SK-N-SH (cell line): ENCODE measurements around the gene RPL15.

Experiments used
- CHD2 ChIP-seq: fragments of 150-350 bp; IDR thresholded peaks from 2 replicates; pipeline ENCODE4 v1.6.1; 2018; ENCODE audit warnings: low read length; ENCODE audit not compliant: partially characterized antibody
- CTCF ChIP-seq: fragments of 200-600 bp; sonication (generic); IDR thresholded peaks from 2 replicates; pipeline ENCODE4 v1.6.1; 2017; ENCODE audit warnings: antibody characterized with exemption, mild to moderate bottlenecking, moderate library complexity
- FOXM1 ChIP-seq: IDR thresholded peaks from 2 replicates; pipeline ENCODE4 v1.4.0; 2012; ENCODE audit warnings: low read depth, mild to moderate bottlenecking
- GABPA ChIP-seq: IDR thresholded peaks from 2 replicates; pipeline ENCODE4 v1.4.0; 2012; ENCODE audit warnings: low read depth, mild to moderate bottlenecking
- GATA2 ChIP-seq: sonication (generic); formaldehyde crosslinking; IDR thresholded peaks from 2 replicates; pipeline ENCODE4 v1.5.0; 2020; ENCODE audit warnings: mild to moderate bottlenecking, missing genetic modification reagents
- MXI1 ChIP-seq: IDR thresholded peaks from 2 replicates; pipeline ENCODE4 v1.6.1; 2012; ENCODE audit warnings: mild to moderate bottlenecking, low read depth, low read length, improper control_type of control experiment
- NFIC ChIP-seq: IDR thresholded peaks from 2 replicates; pipeline ENCODE4 v1.4.0; 2012; ENCODE audit warnings: borderline replicate concordance
- PBX3 ChIP-seq: IDR thresholded peaks from 2 replicates; pipeline ENCODE4; 2012
- TEAD4 ChIP-seq: IDR thresholded peaks from 2 replicates; pipeline ENCODE4 v1.4.0; 2012; ENCODE audit warnings: mild to moderate bottlenecking, borderline replicate concordance; ENCODE audit not compliant: insufficient read depth
- TF ChIP-seq, protein P1 (sequence below): fragments of 150-350 bp; IDR thresholded peaks from 2 replicates; pipeline ENCODE4 v1.6.1; 2017; ENCODE audit warnings: antibody characterized with exemption, low read length, low read depth, borderline replicate concordance
- TF ChIP-seq, protein P2 (sequence below): IDR thresholded peaks from 2 replicates; pipeline ENCODE4 v1.6.1; 2012; ENCODE audit warnings: mild to moderate bottlenecking, low read depth, low read length, moderate library complexity
- TF ChIP-seq, protein P3 (sequence below): IDR thresholded peaks from 2 replicates; pipeline ENCODE4 v1.4.0; 2012; ENCODE audit warnings: low read depth, borderline replicate concordance

DNA sequence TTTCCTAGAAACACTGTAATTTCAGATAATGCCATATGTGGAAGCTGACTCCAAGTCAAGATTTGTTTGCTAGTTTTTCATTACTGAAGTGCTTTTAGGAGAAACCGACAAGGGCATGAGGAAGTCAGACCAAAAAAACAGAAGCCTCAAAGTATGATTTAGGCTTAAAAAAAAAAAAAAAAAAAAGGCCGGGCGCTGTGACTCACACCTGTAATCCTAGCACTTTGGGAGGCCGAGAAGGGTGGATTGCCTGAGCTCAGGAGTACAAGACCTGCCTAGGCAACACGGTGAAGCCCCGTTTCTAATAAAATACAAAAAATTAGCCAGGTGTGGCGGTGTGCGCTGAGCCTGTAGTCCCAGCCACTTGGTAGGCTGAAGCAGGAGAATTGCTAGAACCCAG is 11.6 kb downstream of the RPL15 start:
- no peak for TF ChIP-seq GATA2 (CRISPR knock-in tag)
- no peak for TF ChIP-seq PBX3
- TF ChIP-seq CTCF: no peak
- no peak for TF ChIP-seq NFIC
- TF ChIP-seq GABPA: no peak
- no peak for TF ChIP-seq TEAD4
- TF ChIP-seq, protein P1, sequence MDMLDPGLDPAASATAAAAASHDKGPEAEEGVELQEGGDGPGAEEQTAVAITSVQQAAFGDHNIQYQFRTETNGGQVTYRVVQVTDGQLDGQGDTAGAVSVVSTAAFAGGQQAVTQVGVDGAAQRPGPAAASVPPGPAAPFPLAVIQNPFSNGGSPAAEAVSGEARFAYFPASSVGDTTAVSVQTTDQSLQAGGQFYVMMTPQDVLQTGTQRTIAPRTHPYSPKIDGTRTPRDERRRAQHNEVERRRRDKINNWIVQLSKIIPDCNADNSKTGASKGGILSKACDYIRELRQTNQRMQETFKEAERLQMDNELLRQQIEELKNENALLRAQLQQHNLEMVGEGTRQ: no peak
- TF ChIP-seq, protein P2, sequence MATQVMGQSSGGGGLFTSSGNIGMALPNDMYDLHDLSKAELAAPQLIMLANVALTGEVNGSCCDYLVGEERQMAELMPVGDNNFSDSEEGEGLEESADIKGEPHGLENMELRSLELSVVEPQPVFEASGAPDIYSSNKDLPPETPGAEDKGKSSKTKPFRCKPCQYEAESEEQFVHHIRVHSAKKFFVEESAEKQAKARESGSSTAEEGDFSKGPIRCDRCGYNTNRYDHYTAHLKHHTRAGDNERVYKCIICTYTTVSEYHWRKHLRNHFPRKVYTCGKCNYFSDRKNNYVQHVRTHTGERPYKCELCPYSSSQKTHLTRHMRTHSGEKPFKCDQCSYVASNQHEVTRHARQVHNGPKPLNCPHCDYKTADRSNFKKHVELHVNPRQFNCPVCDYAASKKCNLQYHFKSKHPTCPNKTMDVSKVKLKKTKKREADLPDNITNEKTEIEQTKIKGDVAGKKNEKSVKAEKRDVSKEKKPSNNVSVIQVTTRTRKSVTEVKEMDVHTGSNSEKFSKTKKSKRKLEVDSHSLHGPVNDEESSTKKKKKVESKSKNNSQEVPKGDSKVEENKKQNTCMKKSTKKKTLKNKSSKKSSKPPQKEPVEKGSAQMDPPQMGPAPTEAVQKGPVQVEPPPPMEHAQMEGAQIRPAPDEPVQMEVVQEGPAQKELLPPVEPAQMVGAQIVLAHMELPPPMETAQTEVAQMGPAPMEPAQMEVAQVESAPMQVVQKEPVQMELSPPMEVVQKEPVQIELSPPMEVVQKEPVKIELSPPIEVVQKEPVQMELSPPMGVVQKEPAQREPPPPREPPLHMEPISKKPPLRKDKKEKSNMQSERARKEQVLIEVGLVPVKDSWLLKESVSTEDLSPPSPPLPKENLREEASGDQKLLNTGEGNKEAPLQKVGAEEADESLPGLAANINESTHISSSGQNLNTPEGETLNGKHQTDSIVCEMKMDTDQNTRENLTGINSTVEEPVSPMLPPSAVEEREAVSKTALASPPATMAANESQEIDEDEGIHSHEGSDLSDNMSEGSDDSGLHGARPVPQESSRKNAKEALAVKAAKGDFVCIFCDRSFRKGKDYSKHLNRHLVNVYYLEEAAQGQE: no peak
- TF ChIP-seq CHD2: no peak
- TF ChIP-seq FOXM1: no peak
- TF ChIP-seq MXI1: no peak
- TF ChIP-seq, protein P3, sequence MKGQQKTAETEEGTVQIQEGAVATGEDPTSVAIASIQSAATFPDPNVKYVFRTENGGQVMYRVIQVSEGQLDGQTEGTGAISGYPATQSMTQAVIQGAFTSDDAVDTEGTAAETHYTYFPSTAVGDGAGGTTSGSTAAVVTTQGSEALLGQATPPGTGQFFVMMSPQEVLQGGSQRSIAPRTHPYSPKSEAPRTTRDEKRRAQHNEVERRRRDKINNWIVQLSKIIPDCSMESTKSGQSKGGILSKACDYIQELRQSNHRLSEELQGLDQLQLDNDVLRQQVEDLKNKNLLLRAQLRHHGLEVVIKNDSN: no peak
